Trophoblast cell (in vitro differentiated cells and primary cell): Measurements from ENCODE around the gene RAB11A.

Source experiments
- DNase-seq, 2 donors: peaks; one replicate each; pipeline ENCODE4 v3.0.0-alpha.2; 2016
- H2AFZ ChIP-seq: 2 replicates; pipeline ENCODE4 v1.6.1; 2013; ENCODE audit warnings: low read length, moderate library complexity, mild to moderate bottlenecking; ENCODE audit not compliant: insufficient read depth, poor library complexity
- H2AK5ac ChIP-seq: 2 replicates; pipeline ENCODE4 v1.6.1; 2013; ENCODE audit warnings: mild to moderate bottlenecking, low read length
- H2BK120ac ChIP-seq: 2 replicates; pipeline ENCODE4 v1.6.1; 2013; ENCODE audit warnings: low read length, mild to moderate bottlenecking, moderate library complexity; ENCODE audit not compliant: insufficient read depth, poor library complexity
- H2BK12ac ChIP-seq: 2 replicates; pipeline ENCODE4 v1.6.1; 2013; ENCODE audit warnings: mild to moderate bottlenecking, low read length, moderate library complexity
- H2BK5ac ChIP-seq: 2 replicates; pipeline ENCODE4 v1.6.1; 2013; ENCODE audit warnings: low read length, low read depth, moderate library complexity, mild to moderate bottlenecking; ENCODE audit not compliant: poor library complexity
- H3K14ac ChIP-seq: 2 replicates; pipeline ENCODE4 v1.6.1; 2013; ENCODE audit warnings: mild to moderate bottlenecking, low read length
- H3K18ac ChIP-seq: 2 replicates; pipeline ENCODE4 v1.6.1; 2013; ENCODE audit warnings: mild to moderate bottlenecking, low read length
- H3K23ac ChIP-seq: 2 replicates; pipeline ENCODE4 v1.6.1; 2013; ENCODE audit warnings: low read length
- H3K27ac ChIP-seq: 2 replicates; pipeline ENCODE4 v1.5.1; 2013; ENCODE audit warnings: low read depth, mild to moderate bottlenecking, inconsistent platforms, low read length, moderate library complexity
- H3K27me3 ChIP-seq: 2 replicates; pipeline ENCODE4 v1.6.1; 2013; ENCODE audit warnings: inconsistent platforms, mild to moderate bottlenecking, low read length, moderate library complexity; ENCODE audit not compliant: insufficient read depth
- H3K36me3 ChIP-seq, 2 experiments: 1 replicate in 1 of 2; 2 replicates in 1 of 2; pipeline ENCODE4 v1.6.1; 2013; ENCODE audit warnings: low read length in 2 of 2, mild to moderate bottlenecking in 2 of 2, moderate library complexity in 1 of 2; ENCODE audit not compliant: insufficient read depth in 2 of 2, control insufficient read depth in 1 of 2
- H3K4ac ChIP-seq: 2 replicates; pipeline ENCODE4 v1.6.1; 2013; ENCODE audit warnings: low read depth, mild to moderate bottlenecking, low read length, moderate library complexity
- H3K4me1 ChIP-seq, 2 experiments: 1 replicate in 1 of 2; 2 replicates in 1 of 2; pipeline ENCODE4 v1.6.1; 2013; ENCODE audit warnings: low read length in 2 of 2, mild to moderate bottlenecking in 2 of 2, moderate library complexity in 1 of 2; ENCODE audit not compliant: insufficient read depth in 2 of 2, control insufficient read depth in 1 of 2
- H3K4me2 ChIP-seq: 2 replicates; pipeline ENCODE4 v1.6.1; 2013; ENCODE audit warnings: inconsistent platforms, mild to moderate bottlenecking, low read length, moderate library complexity
- H3K4me3 ChIP-seq: 2 replicates; pipeline ENCODE4 v1.5.1; 2013; ENCODE audit warnings: mild to moderate bottlenecking, low read depth, low read length, inconsistent platforms
- H3K79me1 ChIP-seq: one replicate; pipeline ENCODE4 v1.6.1; 2013; ENCODE audit warnings: low read length
- H3K79me2 ChIP-seq: 2 replicates; pipeline ENCODE4 v1.6.1; 2013; ENCODE audit warnings: low read length, mild to moderate bottlenecking; ENCODE audit not compliant: control insufficient read depth, insufficient read depth, poor library complexity
- H3K9ac ChIP-seq: 2 replicates; pipeline ENCODE4 v1.6.1; 2013; ENCODE audit warnings: mild to moderate bottlenecking, low read length
- H3K9me3 ChIP-seq: 2 replicates; pipeline ENCODE4 v1.6.1; 2013; ENCODE audit warnings: low read depth, mild to moderate bottlenecking, control low read depth, inconsistent platforms, low read length; ENCODE audit not compliant: insufficient read depth
- H4K12ac ChIP-seq: 2 replicates; pipeline ENCODE4 v1.6.1; 2013; ENCODE audit warnings: low read depth, mild to moderate bottlenecking, low read length, moderate library complexity
- H4K8ac ChIP-seq: 2 replicates; pipeline ENCODE4 v1.6.1; 2013; ENCODE audit warnings: low read depth, mild to moderate bottlenecking, low read length, moderate library complexity
- H4K91ac ChIP-seq: one replicate; pipeline ENCODE4 v1.6.1; 2013; ENCODE audit warnings: low read depth, mild to moderate bottlenecking, low read length, moderate library complexity
- WGBS: extraction: QIAGEN DNeasy Blood & Tissue Kit; methylation state at CpG from one replicate; pipeline ENCODE4 v1.1.7; 2013; ENCODE audit warnings: missing lambda C conversion rate; ENCODE audit not compliant: insufficient read length, insufficient coverage; ENCODE audit errors: extremely low coverage; 5-methylcytosine and 5-hydroxymethylcytosine counted together

Gene RAB11A

DNA sequence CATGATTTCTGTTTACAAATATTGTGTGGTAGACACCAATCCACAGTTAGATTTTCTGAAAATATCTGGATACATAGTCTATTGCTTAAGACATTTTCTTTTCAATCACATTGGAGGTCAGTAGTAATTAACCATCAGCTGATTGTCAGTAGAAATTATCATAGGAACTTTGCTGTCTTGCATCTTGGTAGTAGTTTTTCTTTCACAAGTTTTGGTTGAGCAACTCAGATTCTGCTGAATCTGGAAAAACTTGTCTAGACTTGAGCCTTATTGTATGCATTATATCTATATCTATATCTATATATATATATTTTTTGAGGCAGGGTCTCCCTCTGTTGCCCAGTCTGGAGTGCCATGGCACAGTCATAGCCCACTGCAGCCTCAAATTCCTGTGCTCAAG, 4.0 kb downstream of the RAB11A start:
- Histone ChIP-seq H3K18ac (no peak overlapping the region), H3K79me1 (peaks cover 16% of the 10 kb centered on the region), H2AFZ (no peak overlapping the region), H3K4me1 (peaks cover 2 to 3% of the 10 kb centered on the region in 2 experiments), H3K27ac (no peak overlapping the region), H4K12ac (no peak overlapping the region), H2BK12ac (no peak overlapping the region), H2AK5ac (no peak overlapping the region), H3K23ac (no peak overlapping the region), H2BK120ac (no peak overlapping the region), H3K4ac (peak overlapping the region; percentile 97), H3K79me2 (peaks cover 19% of the 10 kb centered on the region), H3K4me2 (no peak overlapping the region), H2BK5ac (no peak overlapping the region), H4K8ac (no peak overlapping the region), H3K27me3 (no peaks in the 10 kb centered on the region), H3K14ac (no peak overlapping the region), H3K4me3 (no peak overlapping the region), H4K91ac (no peak overlapping the region), H3K36me3 (peaks cover 11 to 20% of the 10 kb centered on the region in 2 experiments), H3K9ac (no peak overlapping the region), H3K9me3 (no peaks in the 10 kb centered on the region)
- peak in 1 of 2 donors; percentile 42 for DNase-seq

DNA sequence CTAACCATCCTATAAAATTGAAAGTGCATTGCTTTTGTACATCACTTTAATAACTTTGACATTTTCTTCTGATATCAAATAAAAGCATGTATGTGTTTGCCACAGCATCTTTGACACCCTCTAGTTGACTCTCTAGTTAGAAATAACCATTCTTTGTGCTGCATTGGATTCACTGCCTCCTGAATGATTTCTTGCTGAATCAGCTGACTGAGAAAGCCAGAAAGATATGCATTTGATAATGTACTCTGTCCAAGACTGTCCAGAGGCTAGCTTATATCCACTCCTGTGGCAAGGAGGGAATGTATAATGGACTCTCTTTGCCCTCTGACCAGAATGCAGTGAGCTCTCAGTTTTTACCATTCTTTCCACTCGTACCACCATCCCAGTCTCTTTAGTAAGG, 6.2 kb downstream of the RAB11A start:
- H3K14ac ChIP-seq: no peak overlapping the region
- no peak overlapping the region for H3K18ac ChIP-seq
- no peak overlapping the region for H3K9ac ChIP-seq
- no peak overlapping the region for H2BK120ac ChIP-seq
- H4K12ac ChIP-seq: no peak overlapping the region
- H2AK5ac ChIP-seq: no peak overlapping the region
- H3K4me3 ChIP-seq: no peak overlapping the region
- H2AFZ ChIP-seq: no peak overlapping the region
- H4K8ac ChIP-seq: no peak overlapping the region
- WGBS: no CpG with 5 or more reads among the region's 1 CpG
- H3K36me3 ChIP-seq: peaks cover 18 to 26% of the 10 kb centered on the region in 2 experiments
- no peak overlapping the region for H2BK12ac ChIP-seq
- peaks cover 2 to 3% of the 10 kb centered on the region in 2 experiments for H3K4me1 ChIP-seq
- H3K79me2 ChIP-seq: peaks cover 9% of the 10 kb centered on the region
- H3K4me2 ChIP-seq: no peak overlapping the region
- no peak overlapping the region for H3K23ac ChIP-seq
- no peak overlapping the region for H2BK5ac ChIP-seq
- DNase-seq: no peak
- H3K27ac ChIP-seq: no peak overlapping the region
- H3K4ac ChIP-seq: peak overlapping the region; percentile 97
- H3K27me3 ChIP-seq: no peaks in the 10 kb centered on the region
- peaks cover 2% of the 10 kb centered on the region for H3K79me1 ChIP-seq
- no peak overlapping the region for H4K91ac ChIP-seq
- no peaks in the 10 kb centered on the region for H3K9me3 ChIP-seq

DNA sequence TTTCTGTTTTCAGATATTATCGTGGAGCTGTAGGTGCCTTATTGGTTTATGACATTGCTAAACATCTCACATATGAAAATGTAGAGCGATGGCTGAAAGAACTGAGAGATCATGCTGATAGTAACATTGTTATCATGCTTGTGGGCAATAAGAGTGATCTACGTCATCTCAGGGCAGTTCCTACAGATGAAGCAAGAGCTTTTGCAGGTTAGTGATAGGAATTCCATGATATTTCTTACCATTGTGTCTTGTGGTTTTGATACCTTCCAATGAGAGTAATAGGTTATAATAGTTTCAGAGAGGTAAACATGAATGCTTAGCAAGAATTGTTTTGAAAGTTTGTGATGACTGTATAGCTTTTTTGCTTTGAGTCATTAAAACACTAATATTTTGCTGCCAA, 8.5 kb downstream of the RAB11A start:
- Histone ChIP-seq H3K36me3 (peaks cover 20 to 27% of the 10 kb centered on the region in 2 experiments), H3K79me2 (peaks cover 5% of the 10 kb centered on the region), H3K4ac (no peak overlapping the region), H2BK120ac (no peak overlapping the region), H3K79me1 (no peaks in the 10 kb centered on the region), H2BK12ac (no peak overlapping the region), H2AK5ac (no peak overlapping the region), H2BK5ac (no peak overlapping the region), H3K4me2 (no peak overlapping the region), H3K4me1 (no peaks in the 10 kb centered on the region), H4K8ac (no peak overlapping the region), H3K9ac (no peak overlapping the region), H3K14ac (no peak overlapping the region), H3K27ac (no peak overlapping the region), H4K91ac (no peak overlapping the region), H3K4me3 (no peak overlapping the region), H3K18ac (no peak overlapping the region), H3K27me3 (no peaks in the 10 kb centered on the region), H4K12ac (no peak overlapping the region), H3K9me3 (no peaks in the 10 kb centered on the region), H3K23ac (no peak overlapping the region), H2AFZ (no peak overlapping the region)
- WGBS: no CpG with 5 or more reads among the region's 3 CpGs
- peak; percentile 72 to 95 for DNase-seq

DNA sequence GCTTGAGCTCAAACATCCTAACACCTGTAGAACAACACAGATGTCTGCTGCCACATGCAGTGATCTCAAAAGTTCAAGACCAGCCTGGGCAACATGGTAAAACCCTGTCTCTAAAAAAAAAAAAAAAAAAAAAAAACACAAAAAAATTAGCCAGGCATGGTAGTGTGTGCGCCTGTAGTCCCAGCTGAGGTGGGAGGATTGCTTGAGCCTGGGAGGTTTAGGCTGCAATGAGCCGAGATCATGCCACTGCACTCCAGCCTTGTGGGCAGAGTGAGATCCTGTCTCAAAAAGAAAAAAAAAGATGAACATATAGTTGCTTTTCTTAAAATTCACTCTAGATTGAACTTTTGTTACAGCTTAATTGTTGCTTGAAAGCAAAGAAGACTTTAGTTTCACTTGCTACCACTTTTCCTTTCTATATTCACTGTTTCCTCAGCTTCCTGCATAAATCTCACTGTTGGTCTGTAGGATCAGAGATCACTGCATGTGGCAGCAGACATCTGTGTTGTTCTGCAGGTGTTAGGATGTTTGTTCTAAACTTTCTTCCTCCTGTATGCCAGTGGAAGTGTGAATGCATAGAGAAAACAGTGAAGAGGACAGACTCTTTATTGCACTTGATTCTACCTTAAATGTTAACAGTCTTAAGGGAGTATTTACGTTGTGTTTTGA, 12.6 kb downstream of the RAB11A start:
- H3K36me3 ChIP-seq: peaks cover 19 to 20% of the 10 kb centered on the region in 2 experiments
- H2BK120ac ChIP-seq: no peak overlapping the region
- H3K9ac ChIP-seq: no peak overlapping the region
- no peak overlapping the region for H3K4me2 ChIP-seq
- H3K9me3 ChIP-seq: no peaks in the 10 kb centered on the region
- H2BK12ac ChIP-seq: no peak overlapping the region
- no peak overlapping the region for H2AFZ ChIP-seq
- H3K79me1 ChIP-seq: no peaks in the 10 kb centered on the region
- H2AK5ac ChIP-seq: no peak overlapping the region
- no peaks in the 10 kb centered on the region for H3K79me2 ChIP-seq
- no CpG with 5 or more reads among the region's 3 CpGs for WGBS
- H3K18ac ChIP-seq: no peak overlapping the region
- DNase-seq: no peak
- H3K27me3 ChIP-seq: no peaks in the 10 kb centered on the region
- H4K91ac ChIP-seq: no peak overlapping the region
- H3K14ac ChIP-seq: no peak overlapping the region
- no peak overlapping the region for H4K12ac ChIP-seq
- H2BK5ac ChIP-seq: no peak overlapping the region
- no peak overlapping the region for H3K27ac ChIP-seq
- no peak overlapping the region for H3K23ac ChIP-seq
- H3K4me1 ChIP-seq: no peaks in the 10 kb centered on the region
- H3K4me3 ChIP-seq: no peak overlapping the region
- no peak overlapping the region for H4K8ac ChIP-seq
- H3K4ac ChIP-seq: no peak overlapping the region
